Mesendoderm (in vitro differentiated cells): ENCODE data around the gene ZNF525. TPM values are rescaled to one million over a fixed set of nuclear protein-coding genes. Genes with fewer than 3 reads are reported as not detected.
"Not testable (repeated sequence)": the region's sequence is repeated elsewhere in the genome, so short reads cannot be mapped to it uniquely, and the experiment has no call there.

Source experiments
- DNase-seq: peaks from one replicate; pipeline ENCODE4 v3.0.0; 2013
- H2AK5ac ChIP-seq: 2 replicates; pipeline ENCODE4 v1.6.1; 2013; ENCODE audit warnings: low read length, inconsistent platforms
- H2BK120ac ChIP-seq: 2 replicates; pipeline ENCODE4 v1.6.1; 2013; ENCODE audit warnings: low read depth, mild to moderate bottlenecking, low read length, moderate library complexity, mixed read lengths
- H2BK15ac ChIP-seq: replicated peaks from 2 replicates; pipeline ENCODE4 v1.6.1; 2013; ENCODE audit warnings: low read depth, mild to moderate bottlenecking, moderate library complexity
- H2BK5ac ChIP-seq: 2 replicates; pipeline ENCODE4 v1.6.1; 2013; ENCODE audit warnings: low read length, inconsistent platforms
- H3K18ac ChIP-seq: 2 replicates; pipeline ENCODE4 v1.6.1; 2013; ENCODE audit warnings: mild to moderate bottlenecking, low read length, mixed read lengths
- H3K23ac ChIP-seq: one replicate; pipeline ENCODE4 v1.6.1; 2013; ENCODE audit warnings: low read length
- H3K27ac ChIP-seq: 2 replicates; pipeline ENCODE4 v1.5.1; 2013; ENCODE audit warnings: low read depth, mild to moderate bottlenecking, inconsistent platforms, low read length, moderate library complexity
- H3K27me3 ChIP-seq: 2 replicates; pipeline ENCODE4 v1.6.1; 2013; ENCODE audit warnings: low read length, control low read depth, mild to moderate bottlenecking, inconsistent platforms; ENCODE audit not compliant: insufficient read depth, poor library complexity
- H3K36me3 ChIP-seq: 2 replicates; pipeline ENCODE4 v1.6.1; 2013; ENCODE audit warnings: low read length, inconsistent platforms; ENCODE audit not compliant: control insufficient read depth, insufficient read depth
- H3K4ac ChIP-seq: one replicate; pipeline ENCODE4 v1.6.1; 2013; ENCODE audit warnings: low read depth, mild to moderate bottlenecking, low read length, moderate library complexity
- H3K4me1 ChIP-seq: 2 replicates; pipeline ENCODE4 v1.6.1; 2013; ENCODE audit warnings: low read depth, low read length, inconsistent platforms; ENCODE audit not compliant: control insufficient read depth
- H3K4me2 ChIP-seq: 2 replicates; pipeline ENCODE4 v1.6.1; 2013; ENCODE audit warnings: low read length
- H3K4me3 ChIP-seq: 2 replicates; pipeline ENCODE4 v1.5.1; 2013; ENCODE audit warnings: mild to moderate bottlenecking, low read length
- H3K56ac ChIP-seq: one replicate; pipeline ENCODE4 v1.6.1; 2013; ENCODE audit warnings: low read length
- H3K79me1 ChIP-seq: 2 replicates; pipeline ENCODE4 v1.6.1; 2013; ENCODE audit warnings: low read length, inconsistent platforms
- H3K79me2 ChIP-seq: 2 replicates; pipeline ENCODE4 v1.6.1; 2013; ENCODE audit warnings: mild to moderate bottlenecking, low read length; ENCODE audit not compliant: control insufficient read depth, insufficient read depth
- H3K9ac ChIP-seq: 2 replicates; pipeline ENCODE4 v1.6.1; 2013; ENCODE audit warnings: low read length, inconsistent platforms
- H4K5ac ChIP-seq: one replicate; pipeline ENCODE4 v1.6.1; 2013; ENCODE audit warnings: low read length
- H4K8ac ChIP-seq: one replicate; pipeline ENCODE4 v1.6.1; 2013; ENCODE audit warnings: low read depth, mild to moderate bottlenecking, control low read depth, low read length, moderate library complexity
- WGBS: extraction: QIAGEN DNeasy Blood & Tissue Kit; methylation state at CpG from one replicate; pipeline ENCODE4 v1.1.7; 2013; ENCODE audit warnings: low lambda C conversion rate, missing lambda C conversion rate; ENCODE audit not compliant: insufficient coverage; ENCODE audit errors: extremely low coverage; 5-methylcytosine and 5-hydroxymethylcytosine counted together
- small RNA-seq: library from polyadenylated mRNA; stranded (forward); fragments of <200 nt; extraction: miRNeasy Mini kit (QIAGEN cat#:217004); gene quantifications from one replicate; pipeline ENCODE3, GENCODE V24; 2013; ENCODE audit not compliant: insufficient read depth

ZNF525 gene

GRCh38 chr19:53423680-53424079 lies 58.2 kb downstream of the ZNF525 start:
- H3K27ac ChIP-seq, H4K5ac ChIP-seq, H4K8ac ChIP-seq, H3K36me3 ChIP-seq, H2AK5ac ChIP-seq, H3K79me2 ChIP-seq, H3K27me3 ChIP-seq, H2BK5ac ChIP-seq, H3K79me1 ChIP-seq, H2BK15ac ChIP-seq, H3K4me2 ChIP-seq, H3K56ac ChIP-seq, H3K4me3 ChIP-seq, H3K18ac ChIP-seq, H3K4ac ChIP-seq, H3K4me1 ChIP-seq, H3K23ac ChIP-seq, H2BK120ac ChIP-seq, H3K9ac ChIP-seq: not testable (repeated sequence)
- DNase-seq, result peak; percentile 36
- no CpG with 5 or more reads among the region's 8 CpGs for WGBS

- no peak overlapping the region for H3K18ac ChIP-seq
- WGBS, result no CpG with 5 or more reads among the region's 9 CpGs
- H3K79me2 ChIP-seq, result no peaks in the 10 kb centered on the region
- H2BK120ac ChIP-seq, result no peak overlapping the region
- no peak overlapping the region for H3K56ac ChIP-seq
- no peak overlapping the region for H2BK15ac ChIP-seq
- no peak overlapping the region for H3K4me2 ChIP-seq
- H3K4me1 ChIP-seq, result no peaks in the 10 kb centered on the region
- no peak overlapping the region for H3K4me3 ChIP-seq
- H2BK5ac ChIP-seq, result no peak overlapping the region
- H4K8ac ChIP-seq, result no peak overlapping the region
- no peak overlapping the region for H4K5ac ChIP-seq
- H3K9ac ChIP-seq, result no peak overlapping the region
- H3K4ac ChIP-seq, result no peak overlapping the region
- H3K79me1 ChIP-seq, result no peaks in the 10 kb centered on the region
- no peak overlapping the region for H2AK5ac ChIP-seq
- H3K36me3 ChIP-seq, result no peaks in the 10 kb centered on the region
- H3K23ac ChIP-seq, result no peak overlapping the region
- H3K27me3 ChIP-seq, result no peaks in the 10 kb centered on the region
- no peak overlapping the region for H3K27ac ChIP-seq
- peak; percentile 88 for DNase-seq
Measured at GRCh38 chr19:53424968-53425597, 59.6 kb downstream of the ZNF525 start.

- Histone ChIP-seq H3K27ac (peak within 1 kb of the TSS; percentile 74), H3K4me2 (peak within 1 kb of the TSS; percentile 77), H4K8ac (no peak within 1 kb of the TSS), H3K56ac (peak within 1 kb of the TSS; percentile 95), H3K18ac (peak within 1 kb of the TSS; percentile 34), H3K36me3 (no peaks in the 10 kb centered on the region), H2BK15ac (no peak within 1 kb of the TSS), H3K4me1 (peaks cover 2% of the 10 kb centered on the region), H3K4me3 (peak within 1 kb of the TSS; percentile 95), H2BK5ac (no peak within 1 kb of the TSS), H4K5ac (no peak within 1 kb of the TSS), H3K23ac (peak within 1 kb of the TSS; percentile 89), H3K79me1 (peaks cover 6% of the 10 kb centered on the region), H2AK5ac (no peak within 1 kb of the TSS), H3K27me3 (no peaks in the 10 kb centered on the region), H3K9ac (peak within 1 kb of the TSS; percentile 89), H3K79me2 (peaks cover 9% of the 10 kb centered on the region), H3K4ac (peak within 1 kb of the TSS; percentile 70), H2BK120ac (no peak within 1 kb of the TSS)
- WGBS, result no CpG with 5 or more reads among the region's 46 CpGs
- DNase-seq, result peak; percentile 96
Measured at GRCh38 chr19:53431399-53432087, 66.0 kb downstream of the ZNF525 start, which contains the start of gene ZNF761. Gene ZNF761 (plus strand): TSS chr19:53431984. CDS start chr19:53447269, 15,285 bp downstream.

DNA sequence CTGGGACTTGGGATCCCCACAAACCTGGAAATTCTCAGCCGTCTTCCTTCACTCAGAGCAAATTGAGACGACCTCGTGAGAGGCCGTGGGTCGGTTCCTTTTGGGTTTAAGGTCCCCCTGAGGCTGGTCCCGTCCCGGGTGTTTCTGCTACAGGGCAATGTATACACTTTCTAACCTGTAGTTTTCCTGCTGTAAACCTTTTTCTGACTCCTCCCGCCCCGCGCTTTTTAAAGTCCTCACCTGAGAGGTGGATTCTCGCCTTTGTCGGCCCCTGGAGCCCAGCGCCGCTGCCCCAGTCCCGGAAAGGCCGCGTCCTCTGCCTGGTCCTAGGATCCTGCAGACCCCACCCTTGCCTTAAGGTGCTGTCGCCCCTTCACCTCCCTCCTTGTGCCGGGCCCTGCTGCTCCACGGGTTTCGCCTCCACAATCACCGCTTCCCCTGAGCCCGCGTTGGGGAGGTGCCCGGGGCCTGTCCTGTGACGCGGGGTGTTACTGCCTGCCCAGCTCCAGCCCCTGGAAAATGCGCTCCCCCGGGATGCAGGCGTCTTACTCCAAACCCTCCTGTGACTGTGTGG lies 66.7 kb downstream of the ZNF525 start:
- H3K4me3 ChIP-seq, result peak overlapping the region; percentile 95
- H3K56ac ChIP-seq, result peak overlapping the region; percentile 95
- H3K4me1 ChIP-seq, result peaks cover 2% of the 10 kb centered on the region
- WGBS, result no CpG with 5 or more reads among the region's 30 CpGs
- no peaks in the 10 kb centered on the region for H3K27me3 ChIP-seq
- no peak overlapping the region for H2AK5ac ChIP-seq
- H3K36me3 ChIP-seq, result no peaks in the 10 kb centered on the region
- H4K5ac ChIP-seq, result no peak overlapping the region
- DNase-seq, result peak; percentile 34
- peak overlapping the region; percentile 89 for H3K9ac ChIP-seq
- peaks cover 6% of the 10 kb centered on the region for H3K79me1 ChIP-seq
- H2BK120ac ChIP-seq, result no peak overlapping the region
- peak overlapping the region; percentile 89 for H3K23ac ChIP-seq
- H3K18ac ChIP-seq, result peak overlapping the region; percentile 34
- peaks cover 9% of the 10 kb centered on the region for H3K79me2 ChIP-seq
- peak overlapping the region; percentile 70 for H3K4ac ChIP-seq
- H3K4me2 ChIP-seq, result peak overlapping the region; percentile 62
- H2BK15ac ChIP-seq, result no peak overlapping the region
- H2BK5ac ChIP-seq, result no peak overlapping the region
- H3K27ac ChIP-seq, result no peak overlapping the region
- H4K8ac ChIP-seq, result no peak overlapping the region

Small RNAs within 50 kb of the gene (small RNA-seq; reads per million reads assigned to genes)
- not detected for gene RPL39P36
